HPDE6-E6E7 (cell line): Measurements from ENCODE around the gene AGTPBP1.
"Not testable (repeated sequence)": the region's sequence is repeated elsewhere in the genome, so short reads cannot be mapped to it uniquely, and the experiment has no call there.

Experiments
- DNase-seq: peaks from one replicate; pipeline ENCODE4 v3.0.0; 2011; ENCODE audit warnings: missing footprints; ENCODE audit errors: extremely low spot score

The AGTPBP1 gene

GRCh38 chr9:85617141-85617670 is 124.5 kb downstream of the AGTPBP1 start:
- no peak for DNase-seq

DNA sequence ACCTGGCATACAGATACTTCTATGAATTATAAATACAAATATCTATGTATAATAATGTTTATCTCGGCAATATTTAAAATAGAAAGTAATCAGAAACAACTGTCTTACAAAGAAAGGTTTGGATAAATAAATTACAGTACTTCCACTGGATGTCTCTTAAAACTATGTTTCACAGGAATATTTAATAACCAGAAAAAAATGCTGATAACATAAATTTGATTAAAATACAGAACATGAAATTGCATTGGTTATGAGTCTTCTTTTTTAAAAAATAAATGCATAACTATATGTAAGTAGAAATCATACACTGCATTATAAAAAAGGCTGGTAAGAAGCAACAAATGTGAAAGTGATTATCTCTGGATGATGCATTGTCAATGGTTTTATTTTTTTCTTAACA is 126.0 kb downstream of the AGTPBP1 start:
- no peak for DNase-seq

DNA sequence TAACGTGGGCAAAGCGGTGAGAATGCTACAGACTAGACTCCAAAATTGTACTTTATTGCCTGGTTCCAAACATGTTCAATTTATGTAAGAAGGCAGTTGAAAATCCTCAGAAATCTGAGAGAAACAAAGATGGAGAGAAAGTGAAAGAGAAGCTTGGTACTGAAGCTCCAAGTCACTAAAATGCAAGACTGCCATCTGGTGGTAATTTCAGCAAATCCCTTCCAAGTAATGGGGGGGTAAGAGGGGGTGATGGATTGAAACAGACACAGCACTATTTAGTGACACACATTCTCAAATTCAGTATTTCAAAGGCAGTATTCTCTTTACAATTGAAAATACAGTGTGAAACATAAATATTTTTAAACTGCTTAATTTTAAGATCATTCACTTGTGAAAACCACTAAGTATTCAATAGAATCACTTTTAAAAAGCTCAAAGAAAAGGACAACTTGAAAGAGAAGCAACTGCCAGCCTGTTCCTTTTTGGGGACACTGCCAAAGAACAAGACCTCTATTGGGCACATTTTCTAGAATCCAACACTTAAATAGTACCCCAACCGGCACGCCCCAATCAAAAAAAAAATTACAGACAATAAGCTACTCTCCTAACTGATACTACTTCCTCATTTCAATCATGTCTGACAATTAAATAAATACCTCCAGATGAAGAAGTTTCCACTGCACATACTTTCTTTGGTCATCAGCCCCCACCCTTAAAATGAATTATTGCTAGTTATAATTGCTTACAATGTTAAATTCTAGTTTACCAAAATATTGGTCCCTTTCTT is 131.5 kb downstream of the AGTPBP1 start:
- DNase-seq = peak; percentile 58

- no peak for DNase-seq
These were observed 135.8 kb downstream of the AGTPBP1 start for GRCh38 chr9:85605905-85606304.

DNA sequence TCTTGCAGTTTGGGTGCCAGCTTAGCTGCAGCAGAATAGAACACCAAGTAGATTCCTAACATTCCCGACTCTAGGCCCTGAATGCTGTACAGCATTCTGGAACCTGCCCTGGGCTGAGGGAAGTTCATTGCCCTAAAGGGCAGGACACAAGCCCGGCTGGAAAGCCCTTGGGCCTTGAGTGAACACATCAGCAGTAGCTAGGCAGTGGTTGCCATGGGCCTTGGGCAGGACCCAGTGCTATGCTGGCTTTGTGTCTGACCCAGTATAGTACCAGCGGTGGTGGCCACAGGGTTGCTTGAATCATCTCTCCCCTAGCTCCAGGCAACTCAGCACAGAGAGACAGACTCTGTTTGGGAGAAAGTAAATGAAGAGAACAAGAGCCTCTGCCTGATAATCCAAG is 137.8 kb downstream of the AGTPBP1 start:
- no peak for DNase-seq

GRCh38 chr9:85602742-85603141 is 139.0 kb downstream of the AGTPBP1 start:
- DNase-seq = no peak

- no peak for DNase-seq
These were observed 141.0 kb downstream of the AGTPBP1 start for GRCh38 chr9:85600675-85601263.

GRCh38 chr9:85599540-85600105 is 142.1 kb downstream of the AGTPBP1 start:
- DNase-seq = no peak

DNA sequence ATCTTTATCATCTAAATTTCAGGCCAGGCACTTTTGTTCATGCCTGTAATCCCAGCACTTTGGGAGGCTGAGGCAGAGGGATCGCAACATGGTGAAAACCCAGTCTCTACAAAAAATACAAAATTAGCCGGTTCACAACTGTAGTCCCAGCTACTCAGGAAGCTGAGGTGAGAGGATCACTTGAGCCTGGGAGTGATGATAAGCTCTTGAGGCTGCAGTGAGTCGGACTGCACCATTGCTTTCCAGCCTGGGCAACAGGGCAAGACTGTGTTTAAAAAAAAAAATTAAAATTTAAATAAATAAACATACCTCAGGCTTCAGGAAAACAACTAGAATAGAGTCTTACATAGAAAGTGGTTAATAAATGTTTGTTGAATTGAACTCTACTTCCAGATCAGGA is 147.4 kb downstream of the AGTPBP1 start:
- DNase-seq = no peak

DNA sequence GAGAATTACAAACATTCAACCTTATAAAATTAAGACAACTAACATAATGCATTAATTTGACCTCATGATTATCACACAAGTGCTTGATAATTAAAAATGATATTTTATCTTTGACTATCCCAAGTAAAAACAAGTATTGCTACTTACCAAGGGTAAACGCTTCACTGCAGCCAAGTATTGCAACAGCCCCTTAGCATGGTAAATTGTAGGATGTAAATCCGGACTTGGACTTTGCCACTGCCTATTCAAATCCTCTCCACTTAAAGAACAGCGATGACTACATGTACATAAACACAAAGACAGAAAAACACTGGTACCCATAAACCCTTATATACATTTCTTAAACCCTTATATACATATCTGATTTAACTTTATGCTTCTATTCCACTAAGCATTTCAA is 155.1 kb downstream of the AGTPBP1 start:
- DNase-seq = no peak

DNA sequence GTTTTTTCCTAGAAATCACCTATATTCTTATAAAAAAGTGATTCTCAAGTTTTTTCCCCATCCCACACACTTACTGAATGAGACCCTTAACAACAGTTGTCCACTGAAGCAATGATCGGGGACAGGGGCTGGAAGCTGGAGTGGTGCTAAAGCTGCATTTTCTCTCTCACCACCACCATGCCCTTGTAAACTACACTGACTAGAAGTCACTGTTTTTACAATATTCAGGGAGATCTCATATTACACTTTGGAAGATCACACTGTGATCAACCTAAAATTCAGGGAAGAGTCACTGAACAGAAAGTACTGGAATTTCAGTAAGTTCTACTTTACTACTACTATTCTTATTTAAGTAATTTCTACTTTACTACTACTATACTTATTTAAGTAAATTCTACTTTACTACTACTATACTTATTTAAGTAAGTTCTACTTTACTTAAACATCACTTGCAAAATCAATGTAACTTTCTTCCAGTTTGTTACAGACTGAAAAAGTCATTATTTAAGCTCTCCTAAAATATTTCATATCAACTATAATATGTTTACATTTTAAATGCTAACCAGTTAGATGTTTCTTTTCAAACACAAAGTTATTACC is 164.3 kb downstream of the AGTPBP1 start:
- DNase-seq = no peak

DNA sequence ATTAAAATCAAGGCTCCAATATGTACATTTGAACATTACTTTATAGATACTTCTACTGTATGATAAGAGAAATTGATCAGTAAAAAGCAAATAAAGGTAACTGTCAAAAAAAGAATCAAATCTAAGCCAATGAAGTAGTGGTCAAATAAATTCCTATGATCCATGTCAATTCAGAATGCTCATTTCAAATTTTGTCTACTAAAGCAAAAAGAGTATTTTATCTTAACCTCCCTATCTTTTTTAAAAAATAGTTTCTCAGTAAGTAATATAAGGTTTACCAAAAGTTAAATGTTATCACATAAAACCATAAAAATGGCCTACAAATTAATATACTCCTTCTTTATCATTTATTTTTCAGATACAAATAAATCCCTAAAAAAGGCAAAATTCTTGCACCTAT is 165.9 kb downstream of the AGTPBP1 start:
- no peak for DNase-seq

- DNase-seq = not testable (repeated sequence)
These were observed 168.2 kb downstream of the AGTPBP1 start for GRCh38 chr9:85573546-85573945.

GRCh38 chr9:85572917-85573316 is 168.8 kb downstream of the AGTPBP1 start:
- not testable (repeated sequence) for DNase-seq

DNA sequence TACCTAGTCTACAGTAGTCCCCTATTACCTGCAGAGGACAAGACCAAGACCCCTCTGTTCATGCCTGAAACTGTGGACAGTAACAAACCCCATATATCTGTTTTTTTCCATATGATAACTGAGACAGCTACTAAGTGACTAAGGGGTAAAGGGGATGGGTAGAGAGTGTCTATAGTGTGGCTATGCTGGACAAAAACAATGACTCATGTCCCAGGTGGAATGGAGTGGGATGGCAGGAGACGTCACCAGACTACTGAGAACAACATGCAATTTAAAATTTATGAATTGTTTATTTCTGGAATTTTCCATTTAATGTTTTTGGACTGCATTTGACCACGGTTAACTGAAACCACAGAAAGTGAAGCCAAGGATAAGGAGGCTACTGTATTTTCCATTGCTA is 171.8 kb downstream of the AGTPBP1 start:
- DNase-seq = peak; percentile 3

- DNase-seq = no peak
These were observed 182.2 kb downstream of the AGTPBP1 start for GRCh38 chr9:85559526-85559925.

DNA sequence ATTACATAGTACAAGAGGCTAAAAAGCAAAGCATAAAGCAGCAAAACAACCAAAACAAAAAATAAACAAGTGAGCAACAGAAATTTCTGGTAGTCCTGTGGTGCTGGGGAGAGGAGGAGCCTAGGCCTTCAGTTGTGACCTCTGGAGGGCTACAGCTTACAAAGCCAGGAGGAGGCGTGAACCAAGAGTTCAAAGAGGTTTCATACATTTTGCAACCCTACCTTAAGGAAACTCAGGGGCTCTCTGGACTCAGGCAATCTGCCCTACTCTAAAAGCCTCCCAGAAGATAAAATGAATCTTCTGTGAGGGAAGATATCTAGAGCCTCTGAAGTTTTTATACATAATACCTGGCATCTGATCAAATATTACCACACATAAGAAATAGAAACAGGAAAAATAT is 187.4 kb downstream of the AGTPBP1 start:
- DNase-seq = no peak

DNA sequence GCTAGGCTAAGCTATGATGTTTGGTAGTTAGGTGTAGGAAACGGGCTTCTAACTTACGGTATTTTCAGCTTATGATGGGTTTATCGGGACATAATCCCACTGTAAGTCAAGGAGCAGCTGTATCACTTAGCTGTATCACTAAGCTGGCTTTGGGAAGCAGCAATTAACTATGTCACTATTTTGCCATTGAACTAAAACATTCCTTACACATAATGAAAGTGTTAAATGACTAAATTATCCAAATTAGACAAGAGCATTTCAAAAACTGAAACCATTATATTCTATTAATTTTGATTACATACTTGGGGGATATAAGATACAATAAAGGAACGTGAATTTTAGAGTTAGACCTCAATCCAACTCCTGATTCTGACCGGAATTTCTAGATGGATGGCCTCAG is 188.3 kb downstream of the AGTPBP1 start:
- DNase-seq = no peak

GRCh38 chr9:85547599-85547998 is 194.2 kb downstream of the AGTPBP1 start:
- no peak for DNase-seq

DNA sequence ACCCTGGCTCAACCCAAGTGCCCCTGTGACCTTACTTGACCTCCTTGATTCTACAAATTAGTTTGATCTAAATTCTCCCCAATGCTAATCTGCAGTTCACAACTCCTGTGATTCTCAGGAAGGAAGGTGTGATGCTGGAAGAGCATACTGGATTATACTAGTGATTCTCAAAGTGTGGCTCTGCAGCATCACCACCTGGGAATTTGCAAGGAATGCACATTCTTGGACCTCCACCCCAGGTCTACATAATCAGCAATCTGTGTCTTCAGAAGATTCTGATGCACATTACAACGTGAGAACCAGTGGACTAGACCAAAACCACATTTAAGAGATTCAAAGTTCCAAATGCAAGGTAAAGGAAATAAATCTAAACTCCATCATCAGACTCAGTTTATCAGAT is 198.6 kb downstream of the AGTPBP1 start:
- no peak for DNase-seq

DNA sequence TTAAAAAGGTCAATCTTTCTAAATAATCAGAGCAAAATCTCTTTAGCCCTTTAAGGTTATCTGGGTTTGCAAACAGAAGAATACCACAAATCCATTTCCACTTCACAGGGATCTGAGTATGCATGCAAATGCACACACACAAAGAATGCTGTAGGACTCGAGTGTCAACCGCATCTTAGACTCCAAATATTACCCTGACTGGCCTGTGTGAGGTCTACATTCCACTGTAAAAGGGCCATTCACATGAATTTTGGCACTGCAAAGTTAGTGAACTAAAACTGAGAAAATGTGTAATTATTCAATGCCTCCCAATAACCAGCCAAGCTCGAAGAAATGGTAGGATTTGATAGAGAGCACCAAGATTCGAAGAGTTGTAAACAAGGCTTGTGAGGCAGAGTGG is 199.9 kb downstream of the AGTPBP1 start:
- no peak for DNase-seq

GRCh38 chr9:85536514-85536913 is 205.2 kb downstream of the AGTPBP1 start:
- no peak for DNase-seq

GRCh38 chr9:85536076-85536475 is 205.7 kb downstream of the AGTPBP1 start:
- DNase-seq = no peak
